ENCODE results near the gene GAS6.

GAS6 gene

DNA sequence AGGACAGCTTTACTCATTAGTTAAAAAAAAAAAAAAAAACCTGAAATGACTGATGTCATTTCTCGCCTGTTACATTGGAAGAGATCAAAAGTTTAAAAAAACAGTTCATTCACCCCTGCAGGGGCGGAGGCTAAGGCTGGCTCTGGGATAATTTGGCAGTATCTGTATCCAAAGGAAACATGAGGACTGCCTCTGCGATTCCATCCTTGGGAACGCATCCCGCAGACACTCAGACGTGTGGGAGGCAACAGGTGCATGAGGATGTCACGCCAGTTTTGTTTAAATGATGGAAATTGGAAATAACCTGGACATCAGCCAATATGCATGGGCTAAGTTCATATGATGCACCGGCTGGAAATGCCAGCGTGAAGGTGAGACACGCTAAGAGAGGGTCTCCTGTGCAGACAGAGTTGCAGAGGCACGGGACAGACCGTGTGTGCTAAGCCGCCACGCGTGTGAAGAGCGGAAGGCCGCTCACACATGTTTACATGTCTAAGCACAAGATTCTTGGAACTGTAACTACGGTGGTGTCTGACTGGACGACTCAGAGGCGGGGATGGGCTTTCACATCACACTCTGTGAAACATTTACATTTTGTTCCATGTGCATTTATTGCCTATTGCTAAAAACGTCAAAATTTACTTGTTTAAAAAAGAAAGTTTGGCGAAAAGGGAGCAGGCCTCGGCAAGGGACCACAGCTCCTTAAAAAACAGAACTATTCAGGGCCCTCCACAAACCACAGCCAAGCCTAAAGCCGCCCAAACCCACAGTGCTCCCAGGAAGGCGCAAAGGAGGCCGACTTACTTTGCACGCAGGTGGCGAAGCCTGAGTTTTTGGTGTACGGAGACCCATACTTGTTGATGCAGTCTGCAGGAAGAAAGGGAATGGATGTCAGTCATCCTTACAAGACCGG, 17.9 kb downstream of the GAS6 start:
- no peak for DNase-seq (ENCODE audit: extremely low spot score)
- CTCF ChIA-PET = no interaction called here
- TF ChIP-seq, protein P1, sequence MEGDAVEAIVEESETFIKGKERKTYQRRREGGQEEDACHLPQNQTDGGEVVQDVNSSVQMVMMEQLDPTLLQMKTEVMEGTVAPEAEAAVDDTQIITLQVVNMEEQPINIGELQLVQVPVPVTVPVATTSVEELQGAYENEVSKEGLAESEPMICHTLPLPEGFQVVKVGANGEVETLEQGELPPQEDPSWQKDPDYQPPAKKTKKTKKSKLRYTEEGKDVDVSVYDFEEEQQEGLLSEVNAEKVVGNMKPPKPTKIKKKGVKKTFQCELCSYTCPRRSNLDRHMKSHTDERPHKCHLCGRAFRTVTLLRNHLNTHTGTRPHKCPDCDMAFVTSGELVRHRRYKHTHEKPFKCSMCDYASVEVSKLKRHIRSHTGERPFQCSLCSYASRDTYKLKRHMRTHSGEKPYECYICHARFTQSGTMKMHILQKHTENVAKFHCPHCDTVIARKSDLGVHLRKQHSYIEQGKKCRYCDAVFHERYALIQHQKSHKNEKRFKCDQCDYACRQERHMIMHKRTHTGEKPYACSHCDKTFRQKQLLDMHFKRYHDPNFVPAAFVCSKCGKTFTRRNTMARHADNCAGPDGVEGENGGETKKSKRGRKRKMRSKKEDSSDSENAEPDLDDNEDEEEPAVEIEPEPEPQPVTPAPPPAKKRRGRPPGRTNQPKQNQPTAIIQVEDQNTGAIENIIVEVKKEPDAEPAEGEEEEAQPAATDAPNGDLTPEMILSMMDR (IDR thresholded peaks at IDR 0.05; ENCODE audit: control extremely low read depth, extremely low read depth, low read depth, missing control alignments) = no peak
- POLR2A ChIA-PET = no interaction called here

DNA sequence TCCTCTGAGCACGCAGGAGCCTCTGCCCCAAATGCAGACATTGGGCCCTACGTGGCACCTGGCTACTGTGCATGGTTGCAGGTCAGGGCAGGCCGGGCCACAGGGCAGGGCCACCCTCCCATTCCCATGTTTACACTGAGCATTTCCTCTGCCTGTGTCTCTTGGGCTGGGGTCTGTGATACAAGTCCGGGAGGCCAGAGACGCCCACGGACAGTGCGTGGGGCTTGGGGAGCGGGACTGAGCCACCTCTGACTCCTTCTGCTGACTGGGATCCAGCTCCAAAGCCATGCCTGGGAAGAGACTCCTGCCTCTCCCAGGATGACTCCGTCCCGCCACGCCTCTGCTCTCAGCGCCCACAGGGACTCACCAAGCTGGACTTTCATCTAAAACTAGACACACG, 18.8 kb downstream of the GAS6 start:
- CTCF ChIA-PET = no interaction called here
- TF ChIP-seq, protein P1 (IDR thresholded peaks at IDR 0.05; ENCODE audit: control extremely low read depth, extremely low read depth, low read depth, missing control alignments) = no peak
- POLR2A ChIA-PET = no interaction called here
- DNase-seq (ENCODE audit: extremely low spot score) = no peak

DNA sequence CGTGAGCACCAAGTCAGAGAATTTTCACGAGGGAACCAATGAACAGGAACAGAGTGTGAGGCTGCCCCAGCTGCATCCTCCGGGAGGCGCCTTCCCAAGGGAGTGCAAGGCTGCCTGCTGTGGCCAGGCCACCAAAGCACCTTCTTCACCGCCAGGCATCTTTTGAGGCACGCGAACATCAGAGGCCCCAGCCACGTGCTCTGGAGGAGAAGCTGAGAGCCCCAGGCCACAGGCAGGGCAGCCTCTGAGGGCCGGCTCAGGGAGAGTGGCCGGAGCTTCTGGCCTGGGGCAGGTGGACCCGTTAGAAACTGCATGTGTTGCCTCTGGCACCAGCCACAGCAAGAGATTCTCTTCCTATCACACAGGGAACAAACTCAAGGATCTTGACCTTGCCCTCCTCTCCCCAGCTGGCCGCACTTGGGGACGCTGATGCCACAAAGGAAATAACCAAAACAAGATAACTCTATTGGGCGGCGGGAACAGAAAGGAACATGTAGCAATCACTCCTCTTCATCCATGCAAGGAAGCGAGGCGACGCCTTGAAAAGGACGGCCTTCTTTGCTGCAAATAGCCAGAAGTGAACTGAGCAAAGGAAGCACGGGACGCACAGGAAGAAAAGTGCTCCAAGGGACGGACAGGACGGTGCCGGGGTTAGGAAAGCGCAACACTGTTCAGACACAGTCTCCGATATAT, 19.9 kb downstream of the GAS6 start:
- POLR2A ChIA-PET = no interaction called here
- CTCF ChIA-PET = no interaction called here
- no peak for DNase-seq (ENCODE audit: extremely low spot score)
- TF ChIP-seq, protein P1 (IDR thresholded peaks at IDR 0.05; ENCODE audit: control extremely low read depth, extremely low read depth, low read depth, missing control alignments) = no peak

DNA sequence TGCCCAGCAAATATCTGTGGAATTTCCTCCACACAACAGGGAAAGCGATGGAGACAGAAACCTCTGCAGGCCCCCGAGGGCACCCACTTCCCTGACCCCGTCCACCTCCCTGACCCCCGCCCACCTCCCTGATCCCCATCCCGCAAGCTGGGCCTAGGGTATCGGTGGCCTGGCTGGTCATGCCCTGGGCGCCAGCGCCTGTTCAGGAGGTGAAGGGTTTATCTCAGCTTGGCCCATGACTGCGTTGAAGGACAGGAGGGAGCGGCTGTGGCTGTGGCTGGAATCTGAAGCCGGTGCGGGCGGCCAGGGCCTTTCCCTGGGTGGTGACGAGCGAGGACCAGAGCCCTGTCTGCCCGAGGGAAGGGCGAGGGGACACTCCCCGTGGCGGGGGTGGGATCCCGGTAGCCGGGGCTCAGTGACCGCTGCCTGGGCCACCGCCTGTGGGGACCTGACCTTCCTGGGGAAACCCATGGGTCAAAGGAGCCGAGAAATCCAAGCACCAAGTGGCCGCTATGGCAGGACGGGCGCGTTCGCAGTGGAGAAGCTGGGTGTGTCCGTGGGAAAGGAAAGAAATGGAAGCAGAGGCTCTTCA, 20.7 kb downstream of the GAS6 start:
- ChIA-PET POLR2A (no interaction called here), CTCF (no interaction called here)
- no peak for DNase-seq (ENCODE audit: extremely low spot score)
- TF ChIP-seq, protein P1 (IDR thresholded peaks at IDR 0.05; ENCODE audit: control extremely low read depth, extremely low read depth, low read depth, missing control alignments) = no peak

DNA sequence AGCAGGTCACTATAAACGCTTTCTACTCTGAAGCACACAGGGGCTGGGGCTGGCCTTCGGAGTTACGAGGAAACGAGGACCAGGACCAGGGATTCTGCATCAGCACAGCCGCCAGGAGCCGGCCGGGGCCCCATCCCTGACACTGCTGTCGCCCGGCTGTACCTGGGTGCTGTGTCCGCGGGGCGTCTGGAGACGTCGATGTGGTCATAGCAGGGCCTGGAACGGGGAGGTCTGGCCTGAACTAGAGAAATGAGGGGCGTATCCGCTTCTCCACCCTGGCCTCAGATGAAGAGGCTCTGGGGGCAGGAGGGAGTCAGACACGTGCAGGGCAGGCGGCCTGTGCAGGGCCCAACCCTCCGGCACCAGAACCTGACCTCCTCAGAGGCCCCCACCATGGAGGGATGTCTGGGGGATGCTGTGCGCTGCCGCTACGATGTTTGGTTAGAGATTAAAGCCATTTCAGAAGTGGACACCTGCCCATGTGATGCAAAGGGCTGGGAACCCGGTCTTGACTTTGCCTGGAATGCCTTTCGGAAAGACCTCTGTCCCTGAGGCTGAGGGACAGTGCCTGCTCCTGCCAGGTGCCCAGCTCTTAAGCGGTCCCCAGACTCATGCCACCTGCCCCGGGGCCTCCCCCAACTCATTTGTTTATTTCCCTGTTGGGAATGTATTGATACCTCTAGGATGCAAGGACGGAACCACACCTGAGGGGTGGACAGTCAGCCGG, 21.4 kb downstream of the GAS6 start:
- CTCF ChIA-PET = no interaction called here
- POLR2A ChIA-PET = no interaction called here
- TF ChIP-seq, protein P1 (IDR thresholded peaks at IDR 0.05; ENCODE audit: control extremely low read depth, extremely low read depth, low read depth, missing control alignments) = no peak
- no peak for DNase-seq (ENCODE audit: extremely low spot score)

DNA sequence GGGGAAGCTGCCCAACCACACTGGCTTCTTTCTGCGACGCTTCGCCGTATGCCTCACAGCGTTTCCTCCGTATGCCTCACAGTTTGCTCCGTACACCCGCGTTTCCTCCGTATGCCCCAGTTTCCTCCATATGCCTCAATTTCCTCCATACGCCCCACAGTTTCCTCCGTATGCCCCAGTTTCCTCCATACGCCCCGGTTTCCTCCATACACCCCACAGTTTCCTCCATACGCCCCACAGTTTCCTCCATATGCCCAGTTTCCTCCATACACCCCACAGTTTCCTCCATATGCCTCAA, 22.6 kb downstream of the GAS6 start:
- CTCF ChIA-PET = no interaction called here
- TF ChIP-seq, protein P1 (IDR thresholded peaks at IDR 0.05; ENCODE audit: control extremely low read depth, extremely low read depth, low read depth, missing control alignments) = no peak
- no peak for DNase-seq (ENCODE audit: extremely low spot score)
- POLR2A ChIA-PET = no interaction called here
